Measurements from ENCODE around the gene RIGI. TPM values are rescaled to one million over a fixed set of nuclear protein-coding genes. Genes with fewer than 3 reads are reported as not detected.
A peak's percentile ranks its signal among the peaks of the same experiment; 100 is the strongest.

Gene RIGI
- total and polyA plus RNA-seq, 10 of the 15 experiments (the other 5 are each of a cell fraction or from before 2014, with no cell fraction given), result 5.3 to 15.2 (median 9.1) TPM

DNA sequence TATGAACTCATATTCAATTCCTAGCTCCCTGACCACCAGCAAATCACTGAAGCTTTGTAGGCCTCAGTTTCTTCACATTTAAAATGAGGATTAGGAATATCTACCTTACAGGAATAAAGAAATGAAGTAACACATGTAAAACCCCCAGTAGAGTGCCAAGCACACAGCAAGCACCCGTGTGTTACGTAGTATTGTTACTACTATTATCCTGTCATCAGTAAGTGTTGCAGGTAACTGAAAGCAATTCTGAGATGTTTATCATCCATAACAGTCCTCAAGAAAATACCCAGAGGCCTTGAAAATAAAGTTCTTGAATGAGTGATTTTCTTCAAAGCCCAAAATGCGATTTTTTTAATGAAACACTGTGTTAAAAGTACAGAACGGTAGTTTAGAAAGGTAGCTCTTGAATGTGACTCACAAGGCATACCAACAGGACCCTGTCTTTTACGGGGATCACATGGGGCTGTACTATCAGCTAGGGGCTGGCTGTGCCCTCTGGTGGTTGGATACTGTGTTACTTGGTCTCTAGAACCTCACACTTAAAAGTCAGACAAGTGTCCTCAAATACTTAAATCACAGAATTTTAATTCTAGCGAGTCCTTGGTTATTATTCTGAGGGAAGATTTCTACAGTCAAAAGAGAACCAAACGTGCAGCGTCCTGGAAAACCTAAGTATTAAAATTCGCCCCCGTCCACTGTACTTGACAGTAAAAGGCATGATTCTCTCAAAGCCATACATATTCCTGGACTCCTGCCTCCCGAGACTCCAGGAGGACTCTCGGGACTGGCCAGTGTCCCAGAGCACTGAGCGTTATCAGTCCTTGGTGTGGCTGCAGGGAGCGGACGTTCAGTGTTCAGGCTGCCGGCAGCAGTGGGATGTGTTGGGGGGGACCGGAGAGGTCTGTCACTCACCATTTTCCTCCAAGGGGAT lies 46.2 kb upstream of the RIGI start:
- no peaks in the 10 kb centered on the region for H3K9me3 ChIP-seq (replicated peaks; ENCODE audit: control insufficient read depth, insufficient read depth, low read length)
- ChIA-PET SMC1A (ENCODE audit: uncharacterized antibody, unreplicated experiment) (interaction anchor here (0.7 to 4.0 kb wide), 22 partner anchors 9 to 396 kb away, joined by 3 to 100 read pairs (median 4); partner anchors contain the start of genes ACO1, RIGI and TOPORS), CTCF (interaction anchor here (0.5 to 4.2 kb wide), 31 partner anchors 9 to 396 kb away, joined by 3 to 182 read pairs (median 5); partner anchors contain the start of genes ACO1, RIGI, SMIM27 and TOPORS), POLR2A (interaction anchor here (0.6 to 2.1 kb wide), 5 partner anchors 16 to 427 kb away, joined by 3 to 12 read pairs (median 4); partner anchors contain the start of genes SMIM27 and TOPORS), RAD21 (ENCODE audit: unreplicated experiment) (interaction anchor here (0.8 to 12.1 kb wide), 18 partner anchors 8 to 195 kb away, joined by 3 to 368 read pairs (median 4); partner anchors contain the start of genes ACO1, RIGI, SMIM27 and TOPORS)
- H2AFZ ChIP-seq (ENCODE audit: control insufficient read depth, low read depth, low read length), result peak overlapping the region; percentile 95
- no peaks in the 10 kb centered on the region; the same call in 1 of the 2 replicates for H3K4me1 ChIP-seq (ENCODE audit: control insufficient read depth, insufficient read depth, low read length)
- peak overlapping the region; percentile 88 for H3K9ac ChIP-seq (ENCODE audit: control insufficient read depth, insufficient read depth, low read length)
- DNase-seq (ENCODE audit: low read depth, low spot score), result peak; percentile 59
- peak; percentile 96 for ATAC-seq
- H3K79me2 ChIP-seq (ENCODE audit: control insufficient read depth, insufficient read depth, low read length), result peaks cover 32% of the 10 kb centered on the region
- no peaks in the 10 kb centered on the region for H3K27me3 ChIP-seq (replicated peaks in 1 of 2; ENCODE audit: control insufficient read depth in 2 of 2, insufficient read depth in 2 of 2, low read length in 1 of 2)
- WGBS (ENCODE audit: insufficient coverage, insufficient replicate concordance, low lambda C conversion rate, missing lambda C conversion rate), result under 1% methylated on average over 17 of the region's 17 CpGs
- H3K4me3 ChIP-seq, result peak overlapping the region; percentile 85
- FAIRE-seq, result peak; percentile 87
- peak overlapping the region; percentile 78 for H3K27ac ChIP-seq (ENCODE audit: control insufficient read depth, insufficient read depth)
- peaks cover 0 to under 1% of the 10 kb centered on the region in 2 experiments; a peak in 1 of 4 replicates for H3K36me3 ChIP-seq (ENCODE audit: control insufficient read depth in 2 of 2, insufficient read depth in 2 of 2, low read length in 1 of 2)
- BruUV-seq (replicated peaks), result TSS peak; percentile 77
- H4K20me1 ChIP-seq (ENCODE audit: control insufficient read depth, insufficient read depth), result no peaks in the 10 kb centered on the region
- in situ Hi-C loops (cut with MboI) (no loop called here), intact Hi-C loops (cut with micrococcal nuclease; ENCODE audit: unreplicated experiment) (loop anchor here (1.0 to 5.0 kb wide), 4 partner anchors 20 to 193 kb away; partner anchors contain the start of genes SMIM27 and TOPORS)
- H3K4me2 ChIP-seq (ENCODE audit: control insufficient read depth, insufficient read depth), result peak overlapping the region; percentile 83
- TF ChIP-seq GATAD2B (conservative IDR thresholded peaks at IDR 0.05; ENCODE audit: low read depth), result no peak
- no peak for TF ChIP-seq SUZ12 (IDR thresholded peaks at IDR 0.05; ENCODE audit: unreplicated experiment)
- no peak for TF ChIP-seq MTA3 (IDR thresholded peaks at IDR 0.05; ENCODE audit: borderline replicate concordance, low read length)
- TF ChIP-seq PAX5 (IDR thresholded peaks at IDR 0.05; ENCODE audit: borderline replicate concordance, low read depth, low read length), result no peak
- TF ChIP-seq SMC3 (IDR thresholded peaks at IDR 0.05; ENCODE audit: borderline replicate concordance, low read length), result peak; percentile 82
- TF ChIP-seq PAX8 (IDR thresholded peaks at IDR 0.05), result no peak
- TF ChIP-seq DPF2 (IDR thresholded peaks at IDR 0.05), result no peak
- TF ChIP-seq NRF1 (conservative IDR thresholded peaks at IDR 0.05; ENCODE audit: low read depth, low read length), result no peak
- TF ChIP-seq CREM (IDR thresholded peaks at IDR 0.05; ENCODE audit: low read depth), result peak; percentile 15; the same call in 1 of the 2 replicates
- TF ChIP-seq, protein P1, sequence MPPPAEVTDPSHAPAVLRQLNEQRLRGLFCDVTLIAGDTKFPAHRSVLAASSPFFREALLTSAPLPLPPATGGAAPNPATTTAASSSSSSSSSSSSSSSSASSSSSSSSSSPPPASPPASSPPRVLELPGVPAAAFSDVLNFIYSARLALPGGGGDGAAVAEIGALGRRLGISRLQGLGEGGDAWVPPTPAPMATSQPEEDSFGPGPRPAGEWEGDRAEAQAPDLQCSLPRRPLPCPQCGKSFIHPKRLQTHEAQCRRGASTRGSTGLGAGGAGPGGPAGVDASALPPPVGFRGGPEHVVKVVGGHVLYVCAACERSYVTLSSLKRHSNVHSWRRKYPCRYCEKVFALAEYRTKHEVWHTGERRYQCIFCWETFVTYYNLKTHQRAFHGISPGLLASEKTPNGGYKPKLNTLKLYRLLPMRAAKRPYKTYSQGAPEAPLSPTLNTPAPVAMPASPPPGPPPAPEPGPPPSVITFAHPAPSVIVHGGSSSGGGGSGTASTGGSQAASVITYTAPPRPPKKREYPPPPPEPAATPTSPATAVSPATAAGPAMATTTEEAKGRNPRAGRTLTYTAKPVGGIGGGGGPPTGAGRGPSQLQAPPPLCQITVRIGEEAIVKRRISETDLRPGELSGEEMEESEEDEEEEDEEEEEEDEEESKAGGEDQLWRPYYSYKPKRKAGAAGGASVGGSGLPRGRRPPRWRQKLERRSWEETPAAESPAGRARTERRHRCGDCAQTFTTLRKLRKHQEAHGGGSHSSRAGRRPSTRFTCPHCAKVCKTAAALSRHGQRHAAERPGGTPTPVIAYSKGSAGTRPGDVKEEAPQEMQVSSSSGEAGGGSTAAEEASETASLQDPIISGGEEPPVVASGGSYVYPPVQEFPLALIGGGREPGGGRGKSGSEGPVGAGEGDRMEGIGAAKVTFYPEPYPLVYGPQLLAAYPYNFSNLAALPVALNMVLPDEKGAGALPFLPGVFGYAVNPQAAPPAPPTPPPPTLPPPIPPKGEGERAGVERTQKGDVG (CRISPR knock-in tag; IDR thresholded peaks at IDR 0.05), result no peak
- no peak for TF ChIP-seq FOXK2 (IDR thresholded peaks at IDR 0.05)
- no peak for TF ChIP-seq FOS (IDR thresholded peaks at IDR 0.05; ENCODE audit: borderline replicate concordance, extremely low read depth, insufficient read length)
- TF ChIP-seq RAD51 (IDR thresholded peaks at IDR 0.05), result peak; percentile 90
- TF ChIP-seq CHD1 (IDR thresholded peaks at IDR 0.05; ENCODE audit: low read depth, low read length), result 0 out of 2 replicates have a peak, but pooled peaks have one; percentile 10
- peak; percentile 74 for TF ChIP-seq RAD21 (IDR thresholded peaks at IDR 0.05; ENCODE audit: insufficient read depth, low read depth, low read length)
- TF ChIP-seq, protein P2, sequence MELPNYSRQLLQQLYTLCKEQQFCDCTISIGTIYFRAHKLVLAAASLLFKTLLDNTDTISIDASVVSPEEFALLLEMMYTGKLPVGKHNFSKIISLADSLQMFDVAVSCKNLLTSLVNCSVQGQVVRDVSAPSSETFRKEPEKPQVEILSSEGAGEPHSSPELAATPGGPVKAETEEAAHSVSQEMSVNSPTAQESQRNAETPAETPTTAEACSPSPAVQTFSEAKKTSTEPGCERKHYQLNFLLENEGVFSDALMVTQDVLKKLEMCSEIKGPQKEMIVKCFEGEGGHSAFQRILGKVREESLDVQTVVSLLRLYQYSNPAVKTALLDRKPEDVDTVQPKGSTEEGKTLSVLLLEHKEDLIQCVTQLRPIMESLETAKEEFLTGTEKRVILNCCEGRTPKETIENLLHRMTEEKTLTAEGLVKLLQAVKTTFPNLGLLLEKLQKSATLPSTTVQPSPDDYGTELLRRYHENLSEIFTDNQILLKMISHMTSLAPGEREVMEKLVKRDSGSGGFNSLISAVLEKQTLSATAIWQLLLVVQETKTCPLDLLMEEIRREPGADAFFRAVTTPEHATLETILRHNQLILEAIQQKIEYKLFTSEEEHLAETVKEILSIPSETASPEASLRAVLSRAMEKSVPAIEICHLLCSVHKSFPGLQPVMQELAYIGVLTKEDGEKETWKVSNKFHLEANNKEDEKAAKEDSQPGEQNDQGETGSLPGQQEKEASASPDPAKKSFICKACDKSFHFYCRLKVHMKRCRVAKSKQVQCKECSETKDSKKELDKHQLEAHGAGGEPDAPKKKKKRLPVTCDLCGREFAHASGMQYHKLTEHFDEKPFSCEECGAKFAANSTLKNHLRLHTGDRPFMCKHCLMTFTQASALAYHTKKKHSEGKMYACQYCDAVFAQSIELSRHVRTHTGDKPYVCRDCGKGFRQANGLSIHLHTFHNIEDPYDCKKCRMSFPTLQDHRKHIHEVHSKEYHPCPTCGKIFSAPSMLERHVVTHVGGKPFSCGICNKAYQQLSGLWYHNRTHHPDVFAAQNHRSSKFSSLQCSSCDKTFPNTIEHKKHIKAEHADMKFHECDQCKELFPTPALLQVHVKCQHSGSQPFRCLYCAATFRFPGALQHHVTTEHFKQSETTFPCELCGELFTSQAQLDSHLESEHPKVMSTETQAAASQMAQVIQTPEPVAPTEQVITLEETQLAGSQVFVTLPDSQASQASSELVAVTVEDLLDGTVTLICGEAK (IDR thresholded peaks at IDR 0.05; ENCODE audit: borderline replicate concordance), result no peak

Data from GM12878 (cell line).